Posterior cingulate gyrus (tissue), 11 donors: ENCODE data around the gene SEPTIN8.

ENCODE experiments used
- DNase-seq, 10 donors: peaks; one replicate each; pipeline versions ENCODE4 v3.0.0 to v3.0.0-alpha.2; 2020 to 2021; ENCODE audit warnings: mixed read lengths in 3 of 10
- intact Hi-C: fragments of 100-400 bp; cut with DNase I; formaldehyde crosslinking; loops from one replicate; pipeline ENCODE4 v1.15.1; 2023

Gene SEPTIN8

GRCh38 chr5:132737982-132738681 lies 38.9 kb downstream of the SEPTIN8 start:
- intact Hi-C loops, result loop anchor here (5.0 to 10.0 kb wide), 2 partner anchors 129 to 183 kb away; partner anchors contain the start of genes GDF9, RAD50 and UQCRQ

DNA sequence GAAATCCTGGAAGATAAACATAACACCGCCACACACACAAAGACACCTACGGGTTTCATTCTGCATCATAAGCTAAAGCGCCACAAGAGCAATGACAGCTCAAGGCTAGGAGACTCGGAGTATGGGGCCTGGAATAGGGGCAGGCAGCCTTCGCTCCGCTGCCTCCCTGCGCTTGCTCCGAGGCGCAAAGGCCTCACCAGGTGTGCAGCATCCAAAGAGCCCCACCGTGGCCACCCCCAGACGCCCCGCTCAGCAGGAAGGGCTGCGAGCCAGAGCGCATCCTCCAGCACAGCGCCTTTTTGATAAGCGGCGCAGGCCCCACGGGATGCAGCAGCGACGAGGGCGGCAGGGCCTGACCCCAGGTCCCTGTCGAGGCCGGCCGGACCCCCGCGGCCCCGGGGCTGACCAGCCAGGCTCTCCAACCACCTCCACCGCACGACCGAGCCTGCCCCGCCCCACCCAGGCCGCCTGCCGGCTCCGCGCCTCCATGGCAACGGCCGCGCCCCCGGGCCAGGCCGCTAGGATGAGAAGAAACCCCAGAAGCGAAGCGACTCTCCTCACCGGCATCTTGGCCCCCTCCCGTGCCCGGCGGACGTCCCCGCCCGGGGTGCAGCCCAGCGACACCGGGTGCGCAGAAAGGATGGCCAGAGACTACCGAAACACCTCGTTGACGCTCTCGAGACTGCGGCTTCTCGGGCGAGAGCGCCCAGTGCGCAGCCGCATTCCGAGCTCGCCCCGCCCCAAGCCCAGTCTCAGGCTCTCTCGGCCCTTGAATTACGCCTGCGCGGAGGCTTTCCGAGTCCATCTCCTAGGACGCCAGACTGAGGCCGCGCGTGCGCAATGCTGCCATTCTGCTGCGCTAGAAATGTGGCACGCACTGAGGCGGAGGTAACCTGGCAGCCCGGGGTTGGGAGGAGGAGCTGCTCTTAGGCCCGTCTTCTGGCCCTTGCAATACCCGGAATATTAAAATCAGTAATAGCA lies 39.9 kb downstream of the SEPTIN8 start, which contains the start of gene KIF3A:
Gene KIF3A (minus strand): TSS at position 694 of the 981 bp plus-strand sequence. CDS start 127 bp downstream, at position 567.
- DNase-seq, result peak; percentile 95 to 99 (median 96)
- intact Hi-C loops, result loop anchor here (5.0 to 10.0 kb wide), 2 partner anchors 130 to 182 kb away; partner anchors contain the start of genes GDF9, RAD50 and UQCRQ

More at GRCh38 chr5:132737982-132738681, 38.9 kb downstream of the SEPTIN8 start:
- DNase-seq, result no peak

DNA sequence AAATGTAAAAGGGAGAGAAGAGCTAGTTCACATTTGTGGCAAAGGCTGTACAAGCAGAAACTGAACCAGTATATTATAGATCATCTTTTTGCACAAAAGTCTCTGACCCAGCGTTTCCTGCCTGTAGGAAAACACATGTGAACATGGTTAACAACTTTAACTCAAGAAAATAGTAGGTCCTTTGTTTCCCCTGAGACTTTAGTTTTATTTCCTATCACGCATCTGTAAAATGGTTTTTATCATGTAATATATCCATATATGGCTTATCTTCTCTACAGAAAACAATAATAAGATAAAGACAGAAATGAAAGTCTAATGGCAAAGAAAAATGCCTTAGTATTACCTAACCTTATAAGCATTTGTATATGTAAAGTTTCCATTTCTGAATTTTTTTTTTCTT lies 42.4 kb downstream of the SEPTIN8 start:
- intact Hi-C loops, result loop anchor here (5.0 to 10.0 kb wide), 2 partner anchors 133 to 180 kb away; partner anchors contain the start of genes GDF9, RAD50 and UQCRQ
- DNase-seq, result no peak

- DNase-seq, result no peak
- intact Hi-C loops, result loop anchor here (10.0 kb wide), 1 partner anchor 179 kb away; the partner anchor contains the start of gene RAD50
Measured at GRCh38 chr5:132733499-132734148, 43.4 kb downstream of the SEPTIN8 start.

DNA sequence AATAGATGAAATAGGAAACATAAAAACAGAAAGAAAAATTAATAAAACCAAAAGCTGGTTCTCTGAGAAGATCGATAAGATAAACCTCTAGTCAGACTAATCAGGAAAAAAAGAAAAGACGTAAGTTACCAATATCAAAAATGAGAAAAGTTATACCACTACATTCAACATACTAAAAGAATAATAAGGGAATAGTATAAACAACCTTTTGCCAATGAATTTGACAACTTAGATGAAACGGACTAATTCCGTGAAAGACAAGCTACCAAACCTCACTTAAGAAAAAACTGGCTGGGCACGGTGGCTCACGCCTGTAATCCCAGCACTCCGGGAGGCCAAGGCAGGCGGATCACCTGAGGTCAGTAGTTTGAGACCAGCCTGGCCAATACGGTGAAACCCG lies 47.1 kb downstream of the SEPTIN8 start:
- no peak for DNase-seq
- intact Hi-C loops, result loop anchor here (10.0 kb wide), 1 partner anchor 175 kb away; the partner anchor contains the start of gene RAD50

DNA sequence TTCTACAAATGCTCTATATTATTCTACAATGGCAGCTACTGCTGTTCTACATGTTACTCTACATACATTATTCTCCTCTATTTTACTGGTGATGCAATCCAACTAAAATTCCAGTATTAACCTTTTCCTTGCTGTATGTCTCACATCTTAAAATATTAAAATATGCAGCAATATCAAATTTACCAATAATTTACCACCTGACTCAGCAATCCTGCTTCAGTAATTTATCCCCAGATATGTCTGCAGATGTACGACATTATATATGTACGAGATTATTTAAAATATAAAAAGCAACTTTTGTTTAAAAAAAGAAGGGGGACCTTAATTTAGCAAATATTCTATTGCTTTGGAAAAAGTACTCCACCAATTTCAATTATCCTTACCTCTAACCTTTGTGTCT lies 51.3 kb downstream of the SEPTIN8 start:
- intact Hi-C loops, result no loop called here
- DNase-seq, result no peak

DNA sequence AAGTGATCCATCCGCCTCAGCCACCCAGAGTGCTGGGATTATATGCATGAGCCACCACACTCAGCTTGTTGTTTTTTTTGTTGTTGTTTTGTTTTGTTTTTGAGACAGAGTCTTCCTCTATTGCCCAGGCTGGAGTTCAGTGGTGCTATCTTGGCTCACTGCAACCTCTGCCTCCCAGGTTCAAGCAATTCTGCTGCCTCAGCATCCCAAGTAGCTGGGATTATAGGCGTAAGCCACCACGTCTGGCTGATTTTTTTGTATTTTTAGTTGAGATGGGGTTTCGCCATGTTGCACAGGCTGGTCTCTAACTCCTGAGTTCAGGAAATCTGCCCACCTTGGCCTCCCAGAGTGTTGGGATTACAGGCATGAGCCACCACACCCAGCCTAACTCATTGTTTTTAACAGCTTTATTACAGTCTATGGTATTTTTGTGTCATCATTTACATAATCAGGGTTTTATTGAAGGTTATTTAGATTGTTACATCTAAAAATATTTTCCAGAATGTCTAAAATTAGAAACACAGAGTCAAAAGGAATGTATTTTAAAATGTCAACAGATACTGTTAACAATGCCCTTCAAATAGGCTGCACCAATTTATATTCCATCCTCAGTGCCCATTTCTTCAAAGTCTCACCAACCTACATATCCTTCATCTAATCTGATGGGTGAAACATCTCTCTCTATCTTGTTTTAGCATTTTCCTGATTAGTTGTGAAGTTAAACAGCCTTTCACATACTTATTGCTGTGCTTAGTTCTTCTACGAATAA lies 58.3 kb downstream of the SEPTIN8 start:
- intact Hi-C loops, result no loop called here
- DNase-seq, result no peak

DNA sequence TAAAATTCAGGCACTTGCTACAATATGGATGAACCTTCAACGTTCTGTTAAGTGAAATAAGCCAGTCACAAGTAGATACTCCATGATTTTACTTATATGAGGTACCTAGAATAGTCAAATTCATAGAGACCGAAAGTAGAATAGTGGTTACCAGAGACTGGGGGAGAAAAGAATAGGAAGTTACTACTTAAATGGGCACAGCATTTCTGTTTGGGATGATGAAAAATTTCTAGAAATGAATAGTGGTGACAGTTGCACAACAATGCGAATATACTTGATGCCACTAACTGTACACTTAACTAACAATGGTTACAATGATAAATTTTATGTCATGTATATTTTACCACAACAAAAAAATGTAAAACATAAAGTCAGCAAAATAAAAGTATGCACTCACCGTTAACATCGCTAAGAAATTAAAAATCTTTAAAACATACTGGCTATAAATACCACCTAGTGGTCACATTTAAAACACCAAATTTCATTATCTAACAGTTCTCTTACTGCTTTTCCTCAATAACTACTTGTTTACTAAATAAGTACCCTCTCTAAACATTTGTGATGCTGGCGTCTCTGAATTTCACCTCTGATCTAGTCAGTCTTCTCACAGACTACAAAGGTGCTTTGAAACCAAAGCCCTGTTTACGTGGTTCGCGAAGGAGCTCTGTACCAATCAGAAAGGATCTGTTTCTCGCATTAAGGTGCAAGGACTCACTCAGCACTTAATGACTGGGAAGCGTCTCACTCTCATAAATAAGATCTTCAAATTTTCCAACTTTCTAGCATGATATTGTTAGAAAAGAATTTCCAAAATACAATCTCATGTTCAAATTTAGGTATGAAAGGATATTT lies 62.4 kb downstream of the SEPTIN8 start:
- no peak for DNase-seq
- intact Hi-C loops, result no loop called here

DNA sequence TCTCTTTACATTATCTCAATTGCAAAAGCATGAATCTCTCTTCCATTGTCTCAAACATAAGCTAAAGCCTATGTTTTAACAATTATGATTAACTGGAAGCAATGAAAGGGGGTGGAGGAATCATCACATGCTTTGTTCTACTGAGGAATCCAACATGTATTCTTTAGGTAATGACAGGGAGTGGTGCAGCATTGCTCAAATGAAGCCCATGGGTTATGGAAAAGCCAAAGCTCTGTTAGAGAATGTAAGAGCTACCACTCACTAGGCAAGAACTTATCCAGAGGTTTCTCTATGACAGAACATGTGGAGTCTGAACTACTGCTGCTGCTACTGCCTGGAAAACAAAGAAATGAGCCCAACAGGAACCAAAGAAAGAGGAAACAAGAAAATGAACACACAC lies 68.4 kb downstream of the SEPTIN8 start:
- intact Hi-C loops, result no loop called here
- DNase-seq, result no peak

DNA sequence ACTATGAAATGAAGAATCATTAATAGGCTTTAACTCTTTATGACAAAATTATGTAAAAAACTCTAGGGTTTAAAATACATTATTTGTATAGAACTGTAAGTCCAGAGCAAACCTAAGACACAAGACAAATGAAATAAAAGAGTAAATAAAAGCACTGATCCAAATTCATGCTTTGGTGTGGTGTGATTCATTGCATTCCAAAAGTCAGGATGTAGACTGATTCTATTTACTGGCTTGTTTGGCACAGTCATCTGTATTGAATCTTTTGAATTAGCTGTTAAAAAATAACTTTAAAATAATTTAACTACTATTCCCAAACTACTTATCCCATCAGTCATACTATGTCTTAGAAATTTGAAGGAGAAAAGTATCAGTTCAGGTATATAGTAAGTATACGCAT lies 72.2 kb downstream of the SEPTIN8 start:
- no peak for DNase-seq
- intact Hi-C loops, result no loop called here
